ENCODE data around the gene WDTC1.
"Not testable (repeated sequence)": the region's sequence is repeated elsewhere in the genome, so short reads cannot be mapped to it uniquely, and the experiment has no call there.

The WDTC1 gene

GRCh38 chr1:27234049-27234882 lies at the start of gene WDTC1:
WDTC1 (plus strand) TSS chr1:27234632; CDS start chr1:27261055, 26,423 bp downstream.
- peak; percentile 95 to 99 for DNase-seq (ENCODE audit: low read depth in 1 of 2, low spot score in 1 of 2)

GRCh38 chr1:27184665-27185064 lies 49.8 kb upstream of the WDTC1 start:
- not testable (repeated sequence) for DNase-seq (ENCODE audit: low read depth in 1 of 2, low spot score in 1 of 2)

GRCh38 chr1:27192039-27192529 lies 42.3 kb upstream of the WDTC1 start:
- DNase-seq (ENCODE audit: low read depth in 1 of 2, low spot score in 1 of 2), result no peak

GRCh38 chr1:27193194-27193593 lies 41.2 kb upstream of the WDTC1 start:
- no peak for DNase-seq (ENCODE audit: low read depth in 1 of 2, low spot score in 1 of 2)

GRCh38 chr1:27201295-27201694 lies 33.1 kb upstream of the WDTC1 start:
- DNase-seq (ENCODE audit: low read depth in 1 of 2, low spot score in 1 of 2), result no peak

- no peak for DNase-seq (ENCODE audit: low read depth in 1 of 2, low spot score in 1 of 2)
These were observed 30.5 kb upstream of the WDTC1 start for GRCh38 chr1:27203946-27204345.

- DNase-seq (ENCODE audit: low read depth in 1 of 2, low spot score in 1 of 2), result not testable (repeated sequence)
These were observed 27.2 kb upstream of the WDTC1 start for GRCh38 chr1:27207238-27207637.

GRCh38 chr1:27208143-27208850 lies 26.1 kb upstream of the WDTC1 start:
- not testable (repeated sequence) for DNase-seq (ENCODE audit: low read depth in 1 of 2, low spot score in 1 of 2)

- no peak for DNase-seq (ENCODE audit: low read depth in 1 of 2, low spot score in 1 of 2)
These were observed 18.0 kb upstream of the WDTC1 start for GRCh38 chr1:27216466-27216865.

- no peak for DNase-seq (ENCODE audit: low read depth in 1 of 2, low spot score in 1 of 2)
These were observed 17.0 kb upstream of the WDTC1 start for GRCh38 chr1:27217401-27217800.

GRCh38 chr1:27218736-27219135 lies 15.7 kb upstream of the WDTC1 start:
- no peak for DNase-seq (ENCODE audit: low read depth in 1 of 2, low spot score in 1 of 2)

GRCh38 chr1:27220096-27220495 lies 14.3 kb upstream of the WDTC1 start:
- DNase-seq (ENCODE audit: low read depth in 1 of 2, low spot score in 1 of 2), result no peak

- DNase-seq (ENCODE audit: low read depth in 1 of 2, low spot score in 1 of 2), result not testable (repeated sequence)
These were observed 13.5 kb upstream of the WDTC1 start for GRCh38 chr1:27220702-27221497.

- DNase-seq (ENCODE audit: low read depth in 1 of 2, low spot score in 1 of 2), result no peak
These were observed 8.8 kb upstream of the WDTC1 start for GRCh38 chr1:27225621-27226020.

- no peak for DNase-seq (ENCODE audit: low read depth in 1 of 2, low spot score in 1 of 2)
These were observed 6.7 kb upstream of the WDTC1 start for GRCh38 chr1:27227765-27228164.

- DNase-seq (ENCODE audit: low read depth in 1 of 2, low spot score in 1 of 2), result peak in 1 of 2 donors; percentile 1
These were observed 774 bp upstream of the WDTC1 start for GRCh38 chr1:27233667-27234048.

GRCh38 chr1:27235827-27236226 lies 1.4 kb downstream of the WDTC1 start:
- no peak for DNase-seq (ENCODE audit: low read depth in 1 of 2, low spot score in 1 of 2)

GRCh38 chr1:27237112-27237511 lies 2.7 kb downstream of the WDTC1 start:
- no peak for DNase-seq (ENCODE audit: low read depth in 1 of 2, low spot score in 1 of 2)

GRCh38 chr1:27238032-27238431 lies 3.6 kb downstream of the WDTC1 start:
- DNase-seq (ENCODE audit: low read depth in 1 of 2, low spot score in 1 of 2), result no peak

GRCh38 chr1:27241677-27242076 lies 7.2 kb downstream of the WDTC1 start:
- no peak for DNase-seq (ENCODE audit: low read depth in 1 of 2, low spot score in 1 of 2)

GRCh38 chr1:27243665-27244064 lies 9.2 kb downstream of the WDTC1 start:
- DNase-seq (ENCODE audit: low read depth in 1 of 2, low spot score in 1 of 2), result not testable (repeated sequence)
